ENCODE measurements around the gene FZR1.
A peak's percentile ranks its signal among the peaks of the same experiment; 100 is the strongest.

Gene FZR1

GRCh38 chr19:3555653-3556422 is 49.7 kb downstream of the FZR1 start:
- peak overlapping the region; percentile 96 to 99 (median 97) for H3K4me3 Mint-ChIP-seq
- no peaks in the 10 kb centered on the region for H3K9me3 Mint-ChIP-seq
- TF ChIP-seq, protein P1, sequence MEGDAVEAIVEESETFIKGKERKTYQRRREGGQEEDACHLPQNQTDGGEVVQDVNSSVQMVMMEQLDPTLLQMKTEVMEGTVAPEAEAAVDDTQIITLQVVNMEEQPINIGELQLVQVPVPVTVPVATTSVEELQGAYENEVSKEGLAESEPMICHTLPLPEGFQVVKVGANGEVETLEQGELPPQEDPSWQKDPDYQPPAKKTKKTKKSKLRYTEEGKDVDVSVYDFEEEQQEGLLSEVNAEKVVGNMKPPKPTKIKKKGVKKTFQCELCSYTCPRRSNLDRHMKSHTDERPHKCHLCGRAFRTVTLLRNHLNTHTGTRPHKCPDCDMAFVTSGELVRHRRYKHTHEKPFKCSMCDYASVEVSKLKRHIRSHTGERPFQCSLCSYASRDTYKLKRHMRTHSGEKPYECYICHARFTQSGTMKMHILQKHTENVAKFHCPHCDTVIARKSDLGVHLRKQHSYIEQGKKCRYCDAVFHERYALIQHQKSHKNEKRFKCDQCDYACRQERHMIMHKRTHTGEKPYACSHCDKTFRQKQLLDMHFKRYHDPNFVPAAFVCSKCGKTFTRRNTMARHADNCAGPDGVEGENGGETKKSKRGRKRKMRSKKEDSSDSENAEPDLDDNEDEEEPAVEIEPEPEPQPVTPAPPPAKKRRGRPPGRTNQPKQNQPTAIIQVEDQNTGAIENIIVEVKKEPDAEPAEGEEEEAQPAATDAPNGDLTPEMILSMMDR (IDR thresholded peaks at IDR 0.05; ENCODE audit: unreplicated experiment in 3 of 3): no peak
- no peak overlapping the region for H3K27ac Mint-ChIP-seq
- no peaks in the 10 kb centered on the region for H3K36me3 Mint-ChIP-seq (ENCODE audit: low read depth)
- H3K4me1 Mint-ChIP-seq: peaks cover 25% of the 10 kb centered on the region
- H3K27me3 Mint-ChIP-seq (ENCODE audit: low read depth): no peaks in the 10 kb centered on the region

GRCh38 chr19:3556423-3556977 is 50.4 kb downstream of the FZR1 start:
- Mint-ChIP-seq H3K9me3 (no peaks in the 10 kb centered on the region), H3K4me1 (peaks cover 25% of the 10 kb centered on the region), H3K27me3 (ENCODE audit: low read depth) (no peaks in the 10 kb centered on the region), H3K4me3 (peak overlapping the region; percentile 96 to 99 (median 97)), H3K27ac (peak overlapping the region in 1 of 3 experiments; percentile 82), H3K36me3 (ENCODE audit: low read depth) (no peaks in the 10 kb centered on the region)
- TF ChIP-seq, protein P1 (IDR thresholded peaks at IDR 0.05; ENCODE audit: unreplicated experiment in 3 of 3): no peak

- TF ChIP-seq, protein P1 (IDR thresholded peaks at IDR 0.05; ENCODE audit: unreplicated experiment in 3 of 3): no peak
- peak overlapping the region in 1 of 3 experiments; percentile 82 for H3K27ac Mint-ChIP-seq
- H3K4me3 Mint-ChIP-seq: peak overlapping the region; percentile 96 to 99 (median 97)
- H3K4me1 Mint-ChIP-seq: peaks cover 25% of the 10 kb centered on the region
- H3K27me3 Mint-ChIP-seq (ENCODE audit: low read depth): no peaks in the 10 kb centered on the region
- no peaks in the 10 kb centered on the region for H3K36me3 Mint-ChIP-seq (ENCODE audit: low read depth)
- H3K9me3 Mint-ChIP-seq: no peaks in the 10 kb centered on the region
Measured at GRCh38 chr19:3556978-3557460, 50.9 kb downstream of the FZR1 start.

- H3K27me3 Mint-ChIP-seq (ENCODE audit: low read depth): no peaks in the 10 kb centered on the region
- H3K4me3 Mint-ChIP-seq: peak within 1 kb of the TSS; percentile 96 to 99 (median 97)
- TF ChIP-seq, protein P1 (IDR thresholded peaks at IDR 0.05; ENCODE audit: unreplicated experiment in 3 of 3): no peak
- H3K27ac Mint-ChIP-seq: peak within 1 kb of the TSS; percentile 44 to 82 (median 66)
- H3K4me1 Mint-ChIP-seq: peaks cover 25% of the 10 kb centered on the region
- no peaks in the 10 kb centered on the region for H3K9me3 Mint-ChIP-seq
- no peaks in the 10 kb centered on the region for H3K36me3 Mint-ChIP-seq (ENCODE audit: low read depth)
Measured at GRCh38 chr19:3557461-3558248, 51.5 kb downstream of the FZR1 start, which contains the start of gene MFSD12. TSS of gene MFSD12 (minus strand) at chr19:3557586. CDS start at chr19:3557403, 183 bp downstream.

- Mint-ChIP-seq H3K27me3 (ENCODE audit: low read depth) (no peaks in the 10 kb centered on the region), H3K36me3 (ENCODE audit: low read depth) (no peaks in the 10 kb centered on the region), H3K4me3 (no peak overlapping the region), H3K27ac (no peak overlapping the region), H3K4me1 (no peaks in the 10 kb centered on the region), H3K9me3 (no peaks in the 10 kb centered on the region)
- TF ChIP-seq, protein P1 (IDR thresholded peaks at IDR 0.05; ENCODE audit: unreplicated experiment in 3 of 3): no peak
Measured at GRCh38 chr19:3563709-3564524, 57.8 kb downstream of the FZR1 start.
